Natural killer cell (primary cell): ENCODE measurements around the gene MTUS2. TPM values are rescaled to one million over a fixed set of nuclear protein-coding genes. Genes with fewer than 3 reads are reported as not detected.

Source experiments
- ATAC-seq, 3 donors: fragments of 150-1000 bp in 2 of 3; fragments of 200-7000 bp in 1 of 3; cut with Tn5 transposase; 1 replicate in 1 of 3; 2 replicates in 2 of 3; pipeline ENCODE4 v1.10.0; 2021; ENCODE audit warnings: mild to moderate bottlenecking in 2 of 3, moderate library complexity in 2 of 3
- DNase-seq, 2 donors: peaks; one replicate each; pipeline versions ENCODE4 v3.0.0 to v3.0.0-alpha.2; 2013 to 2021; ENCODE audit warnings: mixed read lengths in 1 of 2
- H3K27ac ChIP-seq: one replicate; pipeline ENCODE4 v1.5.1; 2013; ENCODE audit warnings: mild to moderate bottlenecking, low read length
- H3K27me3 ChIP-seq: one replicate; pipeline ENCODE4 v1.6.1; 2013; ENCODE audit warnings: low read length; ENCODE audit not compliant: control insufficient read depth, insufficient read depth
- H3K36me3 ChIP-seq: one replicate; pipeline ENCODE4 v1.6.1; 2013; ENCODE audit warnings: low read length; ENCODE audit not compliant: control insufficient read depth, insufficient read depth
- H3K4me1 ChIP-seq: one replicate; pipeline ENCODE4 v1.6.1; 2013; ENCODE audit warnings: low read length; ENCODE audit not compliant: control insufficient read depth, insufficient read depth
- H3K4me3 ChIP-seq: one replicate; pipeline ENCODE4 v1.5.1; 2013; ENCODE audit warnings: low read length
- H3K9me3 ChIP-seq: one replicate; pipeline ENCODE4 v1.6.1; 2013; ENCODE audit warnings: low read length; ENCODE audit not compliant: control insufficient read depth, insufficient read depth
- H3K27ac Mint-ChIP-seq, 2 donors: one replicate each; pipeline ENCODE4 v1.8.0; 2022; ENCODE audit warnings: mild to moderate bottlenecking in 2 of 2, mixed read lengths in 2 of 2, moderate library complexity in 1 of 2
- H3K27me3 Mint-ChIP-seq, 2 donors: one replicate each; pipeline ENCODE4 v1.8.0; 2022; ENCODE audit warnings: low read depth in 2 of 2, mixed read lengths in 2 of 2
- H3K36me3 Mint-ChIP-seq: one replicate; pipeline ENCODE4 v1.8.0; 2022; ENCODE audit warnings: mixed read lengths
- H3K4me1 Mint-ChIP-seq, 2 donors: one replicate each; pipeline ENCODE4 v1.8.0; 2022; ENCODE audit warnings: mixed read lengths in 2 of 2
- H3K4me3 Mint-ChIP-seq: one replicate; pipeline ENCODE4 v1.8.0; 2022; ENCODE audit warnings: mild to moderate bottlenecking, moderate library complexity, mixed read lengths
- H3K9me3 Mint-ChIP-seq, 2 donors: one replicate each; pipeline ENCODE4 v1.8.0; 2022; ENCODE audit warnings: mixed read lengths in 2 of 2
- WGBS: methylation state at CpG from one replicate; pipeline ENCODE4 v1.1.7; 2013; ENCODE audit warnings: missing lambda C conversion rate; ENCODE audit not compliant: insufficient coverage; 5-methylcytosine and 5-hydroxymethylcytosine counted together
- intact Hi-C: fragments of 100-400 bp; cut with micrococcal nuclease; formaldehyde crosslinking; loops from one replicate; pipeline ENCODE4 v1.14.2; 2022
- total RNA-seq, 4 donors: library from RNA; stranded (reverse); fragments of 120-200 nt in 1 of 4; gene quantifications; one replicate each; pipeline versions ENCODE4 v1.2.3 to v1.2.4, GENCODE V29; 2013 to 2022
- TF ChIP-seq, protein P1 (sequence below): fragments of 200-600 bp; IDR thresholded peaks from one replicate; pipeline ENCODE4 v1.8.0; 2022; ENCODE audit warnings: antibody characterized with exemption

The MTUS2 gene
- total RNA-seq, 3 donors from 2014 or later (not counting 1 experiment from before 2014, with no cell fraction given): not detected

DNA sequence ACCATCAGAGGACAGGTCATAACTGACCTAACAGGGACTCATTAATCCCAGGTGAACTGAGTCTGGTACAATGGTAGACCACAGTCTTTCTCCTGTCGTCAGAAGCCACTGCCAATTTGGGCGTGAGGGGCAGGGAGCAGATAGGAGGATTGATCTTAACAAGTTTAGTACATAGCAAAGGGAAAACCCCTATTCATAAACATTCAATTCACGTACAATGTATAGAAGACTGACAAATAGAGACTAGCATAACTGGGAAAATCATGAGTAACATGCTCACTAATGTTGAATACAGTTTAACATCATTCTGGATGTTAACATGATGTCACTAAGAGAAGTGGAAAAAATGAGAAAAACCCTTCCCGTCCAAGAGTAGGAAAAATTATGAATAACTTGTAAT, 721.3 kb downstream of the MTUS2 start:
- intact Hi-C loops: no loop called here
- Mint-ChIP-seq H3K27me3 (no peaks in the 10 kb centered on the region), H3K36me3 (no peaks in the 10 kb centered on the region), H3K4me3 (no peak overlapping the region), H3K27ac (no peak overlapping the region), H3K4me1 (peaks cover 7 to 12% of the 10 kb centered on the region in 2 donors), H3K9me3 (no peaks in the 10 kb centered on the region)
- no peak overlapping the region for H3K27ac ChIP-seq
- no peak for DNase-seq
- no peak for ATAC-seq
- H3K4me1 ChIP-seq: no peaks in the 10 kb centered on the region
- no peaks in the 10 kb centered on the region for H3K27me3 ChIP-seq
- H3K9me3 ChIP-seq: no peaks in the 10 kb centered on the region
- no peak overlapping the region for H3K4me3 ChIP-seq
- no CpG with 5 or more reads among the region's 4 CpGs for WGBS
- no peaks in the 10 kb centered on the region for H3K36me3 ChIP-seq
- TF ChIP-seq, protein P1, sequence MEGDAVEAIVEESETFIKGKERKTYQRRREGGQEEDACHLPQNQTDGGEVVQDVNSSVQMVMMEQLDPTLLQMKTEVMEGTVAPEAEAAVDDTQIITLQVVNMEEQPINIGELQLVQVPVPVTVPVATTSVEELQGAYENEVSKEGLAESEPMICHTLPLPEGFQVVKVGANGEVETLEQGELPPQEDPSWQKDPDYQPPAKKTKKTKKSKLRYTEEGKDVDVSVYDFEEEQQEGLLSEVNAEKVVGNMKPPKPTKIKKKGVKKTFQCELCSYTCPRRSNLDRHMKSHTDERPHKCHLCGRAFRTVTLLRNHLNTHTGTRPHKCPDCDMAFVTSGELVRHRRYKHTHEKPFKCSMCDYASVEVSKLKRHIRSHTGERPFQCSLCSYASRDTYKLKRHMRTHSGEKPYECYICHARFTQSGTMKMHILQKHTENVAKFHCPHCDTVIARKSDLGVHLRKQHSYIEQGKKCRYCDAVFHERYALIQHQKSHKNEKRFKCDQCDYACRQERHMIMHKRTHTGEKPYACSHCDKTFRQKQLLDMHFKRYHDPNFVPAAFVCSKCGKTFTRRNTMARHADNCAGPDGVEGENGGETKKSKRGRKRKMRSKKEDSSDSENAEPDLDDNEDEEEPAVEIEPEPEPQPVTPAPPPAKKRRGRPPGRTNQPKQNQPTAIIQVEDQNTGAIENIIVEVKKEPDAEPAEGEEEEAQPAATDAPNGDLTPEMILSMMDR: no peak

DNA sequence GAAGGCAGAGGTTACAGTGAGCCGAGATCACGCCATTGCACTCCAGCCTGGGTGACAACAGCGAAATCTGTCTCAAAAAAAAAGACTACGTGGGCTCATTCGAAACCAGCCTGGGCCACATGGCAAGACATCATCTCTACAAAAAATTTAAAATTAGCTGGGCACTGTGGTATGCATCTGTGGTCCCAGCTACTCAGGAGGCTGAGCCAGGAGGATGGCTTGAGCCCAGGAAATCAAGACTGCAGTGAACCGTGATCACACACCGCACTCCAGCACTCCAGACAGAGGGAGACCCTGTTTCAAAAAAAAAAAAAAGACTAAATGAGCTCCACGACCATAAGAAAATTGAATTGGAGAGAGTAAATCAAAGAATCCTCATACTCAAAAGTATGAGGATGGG, 722.2 kb downstream of the MTUS2 start:
- Histone ChIP-seq H3K27me3 (no peaks in the 10 kb centered on the region), H3K4me1 (no peaks in the 10 kb centered on the region), H3K36me3 (no peaks in the 10 kb centered on the region), H3K4me3 (no peak overlapping the region), H3K9me3 (no peaks in the 10 kb centered on the region), H3K27ac (no peak overlapping the region)
- H3K9me3 Mint-ChIP-seq: no peaks in the 10 kb centered on the region
- ATAC-seq: no peak
- no peaks in the 10 kb centered on the region for H3K36me3 Mint-ChIP-seq
- DNase-seq: no peak
- H3K4me1 Mint-ChIP-seq: peaks cover 7 to 12% of the 10 kb centered on the region in 2 donors
- no peak overlapping the region for H3K4me3 Mint-ChIP-seq
- H3K27ac Mint-ChIP-seq: no peak overlapping the region
- TF ChIP-seq, protein P1: no peak
- intact Hi-C loops: no loop called here
- WGBS: 99% methylated on average over 8 of the region's 8 CpGs
- H3K27me3 Mint-ChIP-seq: no peaks in the 10 kb centered on the region

DNA sequence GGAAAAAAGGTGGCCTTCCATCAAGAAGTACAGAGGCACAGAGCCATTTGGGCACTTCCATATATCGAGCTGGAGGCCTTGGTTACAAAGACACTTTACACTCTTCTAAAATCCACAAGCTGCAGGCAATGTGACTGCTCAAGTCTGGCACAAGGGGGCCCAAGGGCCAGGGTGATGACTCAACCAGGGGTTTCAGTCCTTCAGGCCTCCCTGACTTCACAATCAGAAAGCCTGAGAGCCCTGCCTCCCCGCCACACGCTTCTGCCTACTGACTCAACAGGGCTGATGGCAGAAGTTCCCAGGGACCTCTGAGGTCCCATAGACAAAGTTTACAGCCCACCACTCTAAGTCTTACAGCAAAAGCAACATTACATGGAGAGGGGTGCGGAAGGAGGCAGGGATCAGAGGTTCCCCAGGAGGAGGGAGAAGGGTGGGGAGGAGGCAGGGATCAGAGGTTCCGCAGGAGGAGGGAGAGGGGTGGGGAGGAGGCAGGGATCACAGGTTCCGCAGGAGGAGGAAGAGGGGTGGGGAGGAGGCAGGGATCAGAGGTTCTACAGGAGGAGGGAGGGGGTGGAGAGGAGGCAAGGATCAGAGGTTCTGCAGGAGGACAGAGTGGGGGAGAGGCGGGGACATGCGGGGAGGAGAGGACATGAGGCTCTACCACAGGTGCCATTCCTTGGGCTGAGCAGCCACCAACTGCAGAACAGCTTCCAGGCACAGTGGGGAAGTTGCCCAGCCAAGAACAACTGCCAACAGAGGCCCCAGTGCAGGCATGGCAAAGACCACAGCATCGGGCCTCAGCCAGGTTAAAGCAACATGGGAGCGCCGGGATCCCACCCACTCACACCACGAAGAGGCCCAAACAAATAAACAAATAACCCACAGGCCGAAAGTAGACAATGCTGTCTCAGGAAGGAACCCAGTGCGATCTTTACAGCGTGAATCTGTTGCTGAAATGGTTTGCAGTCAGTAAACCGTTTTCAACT, 723.4 kb downstream of the MTUS2 start:
- Mint-ChIP-seq H3K4me3 (no peak overlapping the region), H3K27ac (no peak overlapping the region), H3K9me3 (no peaks in the 10 kb centered on the region), H3K27me3 (no peaks in the 10 kb centered on the region), H3K36me3 (no peaks in the 10 kb centered on the region), H3K4me1 (peaks cover 0 to 10% of the 10 kb centered on the region in 2 donors)
- no peak for ATAC-seq
- H3K36me3 ChIP-seq: no peaks in the 10 kb centered on the region
- no peak for DNase-seq
- H3K27ac ChIP-seq: no peak overlapping the region
- no peaks in the 10 kb centered on the region for H3K9me3 ChIP-seq
- intact Hi-C loops: no loop called here
- no peak overlapping the region for H3K4me3 ChIP-seq
- H3K4me1 ChIP-seq: no peaks in the 10 kb centered on the region
- TF ChIP-seq, protein P1: no peak
- WGBS: 88% methylated on average over 15 of the region's 16 CpGs
- no peaks in the 10 kb centered on the region for H3K27me3 ChIP-seq
